GM12864 (cell line): ENCODE measurements around the gene SRP68.

Experiments used
- DNase-seq: peaks from one replicate; pipeline ENCODE4 v3.0.0-alpha.2; 2011; ENCODE audit warnings: low read depth
- H3K4me3 ChIP-seq: 2 replicates; pipeline ENCODE4 v1.5.1; 2011; ENCODE audit warnings: mild to moderate bottlenecking, low read depth, low read length, control low read depth
- TF ChIP-seq, protein P1 (sequence below): IDR thresholded peaks from 2 replicates; pipeline ENCODE4 v1.5.1; 2011; ENCODE audit warnings: low read depth, mild to moderate bottlenecking, moderate library complexity, low read length, control low read depth, inconsistent platforms; ENCODE audit errors: missing control alignments

Gene SRP68

DNA sequence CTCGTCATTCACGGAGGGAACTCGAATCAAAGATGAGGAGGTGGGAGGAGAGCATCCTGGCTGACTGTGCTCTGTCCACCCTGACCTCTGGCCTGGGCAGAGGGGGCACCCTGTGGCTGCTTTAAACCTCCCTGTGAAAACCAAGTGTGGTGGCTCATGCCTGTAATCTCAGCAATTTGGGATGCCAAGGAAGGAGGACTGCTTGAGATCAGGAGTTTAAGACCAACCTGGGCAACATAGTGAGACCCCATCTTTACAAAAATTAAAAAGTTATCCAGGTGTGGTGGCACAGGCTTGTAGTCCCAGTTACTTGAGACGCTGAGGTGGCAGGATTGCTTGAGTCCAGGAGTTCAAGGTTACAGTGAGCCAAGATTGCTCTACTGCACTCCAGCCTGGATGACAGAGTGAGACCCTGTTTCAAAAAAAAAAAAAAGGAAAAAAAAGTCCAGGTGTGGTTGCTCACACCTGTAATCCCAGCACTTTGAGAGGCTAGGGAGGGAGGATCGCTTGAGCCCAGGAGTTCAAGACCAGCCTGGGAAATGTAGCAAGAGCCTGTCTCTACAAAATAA is 77.4 kb downstream of the SRP68 start:
- DNase-seq, result no peak
- TF ChIP-seq, protein P1, sequence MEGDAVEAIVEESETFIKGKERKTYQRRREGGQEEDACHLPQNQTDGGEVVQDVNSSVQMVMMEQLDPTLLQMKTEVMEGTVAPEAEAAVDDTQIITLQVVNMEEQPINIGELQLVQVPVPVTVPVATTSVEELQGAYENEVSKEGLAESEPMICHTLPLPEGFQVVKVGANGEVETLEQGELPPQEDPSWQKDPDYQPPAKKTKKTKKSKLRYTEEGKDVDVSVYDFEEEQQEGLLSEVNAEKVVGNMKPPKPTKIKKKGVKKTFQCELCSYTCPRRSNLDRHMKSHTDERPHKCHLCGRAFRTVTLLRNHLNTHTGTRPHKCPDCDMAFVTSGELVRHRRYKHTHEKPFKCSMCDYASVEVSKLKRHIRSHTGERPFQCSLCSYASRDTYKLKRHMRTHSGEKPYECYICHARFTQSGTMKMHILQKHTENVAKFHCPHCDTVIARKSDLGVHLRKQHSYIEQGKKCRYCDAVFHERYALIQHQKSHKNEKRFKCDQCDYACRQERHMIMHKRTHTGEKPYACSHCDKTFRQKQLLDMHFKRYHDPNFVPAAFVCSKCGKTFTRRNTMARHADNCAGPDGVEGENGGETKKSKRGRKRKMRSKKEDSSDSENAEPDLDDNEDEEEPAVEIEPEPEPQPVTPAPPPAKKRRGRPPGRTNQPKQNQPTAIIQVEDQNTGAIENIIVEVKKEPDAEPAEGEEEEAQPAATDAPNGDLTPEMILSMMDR, result no peak
- H3K4me3 ChIP-seq, result no peak overlapping the region

DNA sequence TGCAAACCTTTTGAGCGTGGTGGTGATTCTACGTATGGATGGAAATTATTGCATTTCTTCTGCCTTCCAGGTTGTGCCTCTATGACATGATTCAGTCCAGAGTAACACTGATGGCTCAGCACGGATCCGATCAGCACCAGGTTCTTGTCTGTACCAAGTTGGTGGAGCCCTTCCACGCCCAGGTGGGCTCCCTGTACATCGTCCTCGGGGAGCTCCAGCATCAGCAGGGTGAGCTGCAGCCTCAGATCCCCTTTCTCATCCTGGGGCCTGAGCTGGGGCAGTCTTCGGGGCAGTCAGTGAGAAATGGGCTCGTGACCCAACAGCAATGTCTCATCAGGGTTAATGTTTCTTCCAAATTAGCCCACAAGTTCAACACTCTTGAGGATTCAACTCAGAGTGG is 80.9 kb downstream of the SRP68 start:
- TF ChIP-seq, protein P1, result no peak
- no peak for DNase-seq
- no peak overlapping the region for H3K4me3 ChIP-seq
